A204.1 (cell line): Measurements from ENCODE around the gene PCDHGB7.
"Not testable (repeated sequence)": the region's sequence is repeated elsewhere in the genome, so short reads cannot be mapped to it uniquely, and the experiment has no call there.

Source experiments
- FAIRE-seq: peaks from 2 replicates; lab custom pipeline; 2012; peaks lifted over from hg19 to GRCh38; lab: Jason Lieb, UNC

Gene PCDHGB7

DNA sequence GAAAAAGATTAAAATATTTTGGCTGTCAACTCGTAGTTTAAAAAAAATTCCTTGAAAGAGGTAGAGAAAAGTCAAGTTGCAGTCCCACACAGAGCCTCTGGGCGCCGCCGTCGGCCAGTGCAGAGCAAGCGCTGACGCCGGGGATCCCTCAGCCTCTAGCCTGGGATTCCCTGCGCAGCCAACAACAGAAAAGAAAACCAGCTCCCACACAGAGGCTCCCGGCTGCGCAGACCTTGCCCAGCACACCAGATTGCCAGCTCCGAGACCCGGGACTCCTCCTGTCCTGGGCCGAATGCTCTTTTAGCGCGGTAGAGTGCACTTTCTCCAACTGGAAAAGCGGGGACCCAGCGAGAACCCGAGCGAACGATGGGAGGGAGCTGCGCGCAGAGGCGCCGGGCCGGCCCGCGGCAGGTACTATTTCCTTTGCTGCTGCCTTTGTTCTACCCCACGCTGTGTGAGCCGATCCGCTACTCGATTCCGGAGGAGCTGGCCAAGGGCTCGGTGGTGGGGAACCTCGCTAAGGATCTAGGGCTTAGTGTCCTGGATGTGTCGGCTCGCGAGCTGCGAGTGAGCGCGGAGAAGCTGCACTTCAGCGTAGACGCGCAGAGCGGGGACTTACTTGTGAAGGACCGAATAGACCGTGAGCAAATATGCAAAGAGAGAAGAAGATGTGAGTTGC is at the start of gene PCDHGB7:
TSS of gene PCDHGB7 (plus strand) at position 184 of the 679 bp plus-strand sequence. CDS start at position 367, 183 bp downstream.
- not testable (repeated sequence) for FAIRE-seq

DNA sequence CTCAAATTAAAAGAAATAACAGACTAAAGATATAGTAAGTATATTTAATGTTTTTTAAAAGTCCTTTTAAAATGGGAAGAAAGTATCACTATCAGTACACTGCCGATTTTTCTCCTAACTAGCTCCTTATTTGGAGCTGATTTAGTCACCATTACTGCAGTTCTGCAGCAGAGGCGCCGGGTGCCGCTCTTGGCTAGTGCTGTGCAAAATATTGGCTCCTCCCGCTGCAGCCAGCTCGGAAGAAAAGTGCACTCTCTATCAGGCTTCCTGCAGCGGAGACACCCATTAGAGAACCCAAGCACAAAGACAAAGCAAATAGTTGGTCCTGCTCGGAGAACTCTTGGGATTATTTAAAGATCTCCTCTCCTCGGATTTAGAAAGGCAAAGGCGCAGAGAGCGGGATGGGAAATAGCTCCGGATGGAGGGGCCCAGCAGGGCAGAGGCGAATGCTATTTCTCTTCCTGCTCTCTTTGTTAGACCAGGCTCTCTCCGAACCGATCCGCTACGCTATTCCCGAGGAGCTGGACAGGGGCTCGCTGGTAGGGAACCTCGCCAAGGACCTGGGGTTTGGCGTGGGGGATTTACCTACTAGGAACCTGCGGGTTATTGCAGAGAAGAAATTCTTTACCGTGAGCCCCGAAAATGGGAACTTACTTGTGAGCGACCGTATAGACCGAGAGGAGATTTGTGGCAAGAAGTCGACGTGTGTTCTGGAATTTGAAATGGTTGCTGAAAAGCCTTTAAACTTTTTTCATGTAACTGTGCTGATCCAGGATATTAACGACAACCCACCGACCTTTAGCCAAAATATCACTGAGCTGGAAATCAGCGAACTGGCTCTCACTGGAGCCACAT is 47.3 kb upstream of the PCDHGB7 start, which contains the start of gene PCDHGB3:
TSS of gene PCDHGB3 (plus strand) at position 249 of the 855 bp plus-strand sequence. CDS start at position 402, 153 bp downstream.
- FAIRE-seq: no peak

DNA sequence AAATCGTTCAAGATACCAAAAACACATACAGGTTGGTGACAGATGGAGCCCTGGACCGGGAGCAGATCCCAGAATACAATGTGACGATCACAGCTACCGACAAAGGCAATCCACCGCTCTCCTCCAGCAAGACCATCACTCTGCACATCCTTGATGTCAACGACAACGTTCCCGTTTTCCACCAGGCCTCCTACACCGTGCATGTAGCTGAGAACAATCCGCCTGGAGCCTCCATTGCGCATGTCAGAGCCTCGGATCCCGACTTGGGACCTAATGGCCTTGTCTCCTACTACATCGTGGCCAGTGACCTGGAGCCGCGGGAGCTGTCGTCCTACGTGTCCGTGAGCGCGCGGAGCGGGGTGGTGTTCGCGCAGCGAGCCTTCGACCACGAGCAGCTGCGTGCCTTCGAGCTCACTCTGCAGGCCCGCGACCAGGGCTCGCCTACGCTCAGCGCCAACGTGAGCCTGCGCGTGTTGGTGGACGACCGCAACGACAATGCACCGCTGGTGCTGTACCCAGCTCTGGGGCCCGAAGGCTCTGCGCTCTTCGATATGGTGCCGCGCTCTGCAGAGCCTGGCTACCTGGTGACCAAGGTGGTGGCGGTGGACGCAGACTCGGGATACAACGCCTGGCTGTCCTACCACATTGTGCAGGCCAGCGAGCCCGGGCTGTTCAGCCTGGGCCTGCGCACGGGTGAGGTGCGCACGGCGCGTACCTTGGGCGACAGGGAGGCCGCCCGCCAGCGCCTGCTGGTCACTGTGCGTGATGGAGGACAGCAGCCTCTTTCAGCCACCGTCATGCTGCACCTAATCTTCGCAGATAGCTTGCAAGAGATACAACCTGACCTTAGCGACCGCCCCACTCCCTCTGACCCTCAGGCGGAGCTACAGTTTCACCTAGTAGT is 45.7 kb upstream of the PCDHGB7 start:
- no peak for FAIRE-seq

DNA sequence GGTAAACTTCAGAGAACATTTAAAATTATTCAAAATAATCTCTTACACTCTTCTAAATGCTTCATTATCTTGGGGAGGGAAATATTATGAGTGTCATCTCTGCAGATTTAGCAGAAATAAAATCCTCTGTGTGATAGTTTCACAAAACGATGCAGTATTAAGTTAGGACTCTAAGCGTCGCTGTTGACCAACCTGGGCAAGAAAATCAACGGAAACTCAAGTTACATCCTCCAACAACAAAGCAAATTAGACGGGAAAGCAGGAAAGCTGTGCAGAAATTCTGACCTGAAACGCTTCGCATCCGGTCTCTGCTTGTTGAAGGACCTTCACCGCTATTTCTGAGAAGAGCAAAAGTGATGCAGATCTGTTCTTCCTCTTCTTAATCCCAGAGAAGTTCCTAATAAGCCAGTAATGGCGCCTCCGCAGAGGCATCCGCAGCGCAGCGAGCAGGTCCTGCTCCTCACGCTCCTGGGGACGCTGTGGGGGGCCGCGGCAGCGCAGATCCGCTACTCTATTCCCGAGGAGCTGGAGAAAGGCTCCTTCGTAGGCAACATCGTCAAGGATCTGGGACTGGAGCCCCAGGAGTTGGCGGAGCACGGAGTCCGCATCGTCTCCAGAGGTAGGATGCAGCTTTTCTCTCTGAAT is 43.7 kb upstream of the PCDHGB7 start, which contains the start of gene PCDHGA6:
TSS of gene PCDHGA6 (plus strand) at position 219 of the 645 bp plus-strand sequence. CDS start at position 412, 193 bp downstream.
- FAIRE-seq: no peak

DNA sequence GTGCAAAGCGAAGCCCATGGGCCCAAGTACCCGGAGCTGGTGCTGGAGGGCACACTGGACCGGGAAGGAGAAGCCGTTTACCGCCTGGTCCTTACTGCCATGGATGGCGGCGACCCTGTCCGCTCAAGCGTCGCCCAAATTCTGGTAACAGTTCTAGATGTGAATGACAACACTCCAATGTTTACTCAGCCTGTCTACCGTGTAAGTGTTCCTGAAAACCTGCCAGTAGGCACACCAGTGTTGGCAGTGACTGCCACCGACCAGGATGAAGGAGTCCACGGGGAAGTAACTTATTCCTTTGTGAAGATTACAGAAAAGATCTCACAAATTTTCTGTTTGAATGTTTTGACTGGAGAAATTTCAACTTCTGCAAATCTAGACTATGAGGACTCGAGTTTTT is 42.9 kb upstream of the PCDHGB7 start:
- no peak for FAIRE-seq

DNA sequence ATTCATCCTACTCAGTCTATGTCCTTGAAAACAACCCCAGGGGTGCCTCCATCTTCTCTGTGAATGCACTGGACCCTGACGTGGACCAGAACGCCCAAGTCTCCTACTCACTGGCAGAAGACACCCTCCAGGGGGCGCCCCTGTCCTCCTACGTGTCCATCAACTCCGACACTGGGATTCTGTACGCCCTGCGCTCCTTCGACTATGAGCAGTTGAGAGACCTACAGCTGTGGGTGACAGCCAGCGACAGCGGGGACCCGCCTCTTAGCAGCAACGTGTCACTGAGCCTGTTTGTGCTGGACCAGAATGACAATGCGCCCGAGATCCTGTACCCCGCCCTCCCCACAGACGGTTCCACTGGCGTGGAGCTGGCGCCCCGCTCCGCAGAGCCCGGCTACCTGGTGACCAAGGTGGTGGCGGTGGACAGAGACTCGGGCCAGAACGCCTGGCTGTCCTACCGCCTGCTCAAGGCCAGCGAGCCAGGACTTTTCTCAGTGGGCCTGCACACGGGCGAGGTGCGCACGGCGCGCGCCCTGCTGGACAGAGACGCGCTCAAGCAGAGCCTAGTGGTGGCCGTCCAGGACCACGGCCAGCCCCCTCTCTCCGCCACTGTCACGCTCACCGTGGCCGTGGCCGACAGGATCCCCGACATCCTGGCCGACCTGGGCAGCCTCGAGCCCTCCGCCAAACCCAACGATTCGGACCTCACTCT is 41.9 kb upstream of the PCDHGB7 start:
- not testable (repeated sequence) for FAIRE-seq

DNA sequence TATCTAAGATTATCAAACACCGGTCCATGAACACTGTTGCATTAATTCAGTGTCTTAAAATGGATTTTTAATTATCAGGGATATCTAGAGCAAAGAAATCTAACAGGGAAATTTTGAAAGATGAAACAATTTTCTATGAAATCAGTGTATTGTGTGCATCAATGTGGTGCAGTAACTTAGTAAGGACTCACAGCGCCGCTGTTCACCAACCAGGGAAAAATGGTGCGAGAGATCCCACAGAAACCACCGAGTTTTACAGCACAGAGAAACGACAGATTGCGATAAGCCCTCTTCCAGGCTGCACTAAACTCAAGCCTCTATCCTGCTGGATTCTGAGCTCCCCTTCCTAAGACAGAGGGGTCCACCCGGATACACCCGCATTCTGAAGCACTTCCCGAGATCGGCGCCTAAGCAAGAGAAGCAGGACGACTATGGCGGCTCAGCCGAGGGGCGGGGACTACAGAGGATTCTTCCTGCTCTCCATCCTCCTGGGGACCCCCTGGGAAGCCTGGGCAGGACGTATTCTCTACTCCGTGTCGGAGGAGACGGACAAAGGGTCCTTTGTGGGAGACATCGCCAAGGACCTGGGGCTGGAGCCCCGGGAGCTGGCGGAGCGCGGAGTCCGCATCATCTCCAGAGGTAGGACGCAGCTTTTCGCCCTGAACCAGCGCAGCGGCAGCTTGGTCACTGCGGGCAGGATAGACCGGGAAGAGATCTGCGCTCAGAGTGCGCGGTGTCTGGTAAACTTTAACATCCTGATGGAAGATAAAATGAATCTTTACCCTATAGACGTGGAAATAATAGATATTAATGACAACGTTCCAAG is 34.8 kb upstream of the PCDHGB7 start, which contains the start of gene PCDHGA7:
TSS of gene PCDHGA7 (plus strand) at position 274 of the 826 bp plus-strand sequence. CDS start at position 432, 158 bp downstream.
- no peak for FAIRE-seq

DNA sequence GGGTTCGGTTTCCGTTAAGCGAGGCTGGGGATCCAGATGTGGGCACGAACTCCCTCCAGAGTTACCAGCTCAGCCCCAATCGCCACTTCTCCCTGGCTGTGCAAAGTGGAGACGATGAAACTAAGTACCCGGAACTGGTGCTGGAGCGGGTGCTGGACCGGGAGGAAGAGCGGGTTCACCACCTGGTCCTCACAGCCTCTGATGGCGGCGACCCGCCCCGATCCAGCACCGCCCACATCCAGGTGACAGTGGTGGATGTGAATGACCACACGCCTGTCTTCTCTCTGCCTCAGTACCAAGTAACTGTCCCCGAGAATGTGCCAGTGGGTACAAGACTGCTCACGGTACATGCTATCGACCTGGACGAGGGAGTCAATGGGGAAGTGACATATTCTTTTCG is 34.1 kb upstream of the PCDHGB7 start:
- no peak for FAIRE-seq

DNA sequence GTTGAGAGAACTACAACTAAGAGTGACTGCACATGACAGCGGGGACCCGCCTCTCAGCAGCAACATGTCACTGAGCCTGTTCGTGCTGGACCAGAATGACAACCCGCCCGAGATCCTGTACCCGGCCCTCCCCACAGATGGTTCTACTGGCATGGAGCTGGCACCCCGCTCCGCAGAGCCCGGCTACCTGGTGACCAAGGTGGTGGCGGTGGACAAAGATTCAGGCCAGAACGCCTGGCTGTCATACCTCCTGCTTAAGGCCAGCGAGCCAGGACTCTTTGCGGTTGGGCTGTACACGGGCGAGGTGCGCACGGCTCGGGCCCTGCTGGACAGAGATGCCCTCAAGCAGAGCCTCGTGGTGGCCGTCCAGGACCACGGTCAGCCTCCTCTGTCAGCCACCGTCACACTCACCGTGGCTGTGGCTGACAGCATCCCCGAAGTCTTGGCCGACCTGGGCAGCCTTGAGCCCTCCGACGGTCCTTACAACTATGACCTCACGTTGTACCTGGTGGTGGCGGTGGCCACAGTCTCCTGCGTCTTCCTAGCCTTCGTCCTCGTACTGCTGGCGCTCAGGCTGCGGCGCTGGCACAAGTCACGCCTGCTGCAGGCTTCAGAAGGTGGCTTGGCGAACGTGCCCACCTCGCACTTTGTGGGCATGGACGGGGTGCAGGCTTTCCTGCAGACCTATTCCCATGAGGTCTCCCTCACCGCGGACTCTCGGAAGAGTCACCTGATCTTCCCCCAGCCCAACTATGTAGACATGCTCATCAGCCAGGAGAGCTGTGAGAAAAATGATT is 32.8 kb upstream of the PCDHGB7 start:
- no peak for FAIRE-seq

DNA sequence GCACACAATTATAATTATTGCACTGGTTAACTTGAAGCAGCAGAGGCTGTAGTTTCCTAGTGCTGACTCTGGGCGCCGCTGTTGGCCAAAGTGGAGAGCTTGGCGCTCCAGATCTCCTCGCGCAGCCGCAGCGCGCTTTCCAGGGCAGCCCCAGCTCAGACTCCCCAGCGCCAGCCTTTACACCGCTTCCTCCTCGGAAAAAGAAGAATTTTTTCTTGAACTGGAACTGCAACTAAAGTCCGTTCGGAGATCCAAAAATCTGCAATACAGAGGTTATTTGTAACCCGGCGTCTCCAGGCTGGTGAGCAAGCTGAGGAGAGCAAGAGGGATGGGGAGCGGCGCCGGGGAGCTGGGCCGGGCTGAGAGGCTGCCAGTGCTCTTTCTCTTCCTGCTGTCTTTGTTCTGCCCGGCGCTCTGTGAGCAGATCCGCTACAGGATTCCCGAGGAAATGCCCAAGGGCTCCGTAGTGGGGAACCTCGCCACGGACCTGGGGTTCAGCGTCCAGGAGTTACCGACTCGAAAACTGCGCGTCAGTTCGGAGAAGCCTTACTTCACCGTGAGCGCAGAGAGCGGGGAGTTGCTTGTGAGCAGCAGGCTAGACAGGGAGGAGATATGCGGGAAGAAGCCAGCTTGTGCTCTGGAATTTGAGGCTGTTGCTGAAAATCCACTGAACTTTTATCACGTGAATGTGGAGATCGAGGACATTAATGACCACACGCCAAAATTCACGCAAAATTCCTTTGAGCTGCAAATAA is 29.7 kb upstream of the PCDHGB7 start, which contains the start of gene PCDHGB4:
TSS of gene PCDHGB4 (plus strand) at position 142 of the 755 bp plus-strand sequence. CDS start at position 329, 187 bp downstream.
- not testable (repeated sequence) for FAIRE-seq

DNA sequence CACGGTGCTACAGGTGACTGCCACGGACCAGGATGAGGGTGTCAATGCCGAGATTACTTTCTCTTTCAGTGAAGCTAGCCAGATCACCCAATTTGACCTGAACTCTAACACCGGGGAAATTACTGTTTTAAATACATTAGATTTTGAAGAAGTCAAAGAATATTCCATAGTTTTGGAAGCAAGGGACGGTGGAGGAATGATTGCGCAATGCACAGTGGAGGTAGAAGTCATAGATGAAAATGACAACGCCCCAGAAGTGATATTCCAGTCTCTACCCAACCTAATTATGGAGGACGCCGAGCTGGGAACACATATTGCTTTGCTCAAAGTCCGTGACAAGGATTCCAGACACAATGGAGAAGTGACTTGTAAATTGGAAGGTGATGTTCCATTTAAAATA is 28.8 kb upstream of the PCDHGB7 start:
- FAIRE-seq: no peak

DNA sequence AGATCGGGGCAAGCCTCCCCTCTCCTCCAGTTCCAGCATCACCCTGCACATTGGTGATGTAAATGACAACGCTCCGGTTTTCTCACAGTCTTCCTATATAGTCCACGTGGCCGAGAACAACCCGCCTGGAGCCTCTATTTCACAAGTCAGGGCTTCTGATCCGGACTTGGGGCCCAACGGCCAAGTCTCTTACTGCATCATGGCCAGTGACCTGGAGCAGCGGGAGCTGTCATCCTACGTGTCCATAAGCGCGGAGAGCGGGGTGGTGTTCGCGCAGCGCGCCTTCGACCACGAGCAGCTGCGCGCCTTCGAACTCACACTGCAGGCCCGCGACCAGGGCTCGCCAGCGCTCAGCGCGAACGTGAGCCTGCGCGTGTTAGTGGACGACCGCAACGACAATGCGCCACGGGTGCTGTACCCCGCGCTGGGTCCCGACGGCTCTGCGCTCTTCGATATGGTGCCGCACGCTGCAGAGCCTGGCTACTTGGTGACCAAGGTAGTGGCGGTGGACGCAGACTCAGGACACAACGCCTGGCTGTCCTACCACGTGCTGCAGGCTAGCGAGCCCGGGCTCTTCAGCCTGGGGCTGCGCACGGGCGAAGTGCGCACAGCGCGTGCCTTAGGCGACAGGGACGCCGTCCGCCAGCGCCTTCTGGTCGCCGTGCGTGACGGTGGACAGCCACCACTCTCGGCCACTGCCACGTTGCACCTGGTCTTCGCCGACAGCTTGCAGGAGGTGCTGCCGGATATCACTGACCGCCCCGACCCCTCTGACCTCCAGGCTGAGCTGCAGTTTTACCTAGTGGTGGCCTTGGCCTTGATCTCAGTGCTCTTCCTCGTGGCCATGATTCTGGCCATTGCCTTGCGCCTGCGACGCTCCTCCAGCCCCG is 28.1 kb upstream of the PCDHGB7 start:
- no peak for FAIRE-seq

DNA sequence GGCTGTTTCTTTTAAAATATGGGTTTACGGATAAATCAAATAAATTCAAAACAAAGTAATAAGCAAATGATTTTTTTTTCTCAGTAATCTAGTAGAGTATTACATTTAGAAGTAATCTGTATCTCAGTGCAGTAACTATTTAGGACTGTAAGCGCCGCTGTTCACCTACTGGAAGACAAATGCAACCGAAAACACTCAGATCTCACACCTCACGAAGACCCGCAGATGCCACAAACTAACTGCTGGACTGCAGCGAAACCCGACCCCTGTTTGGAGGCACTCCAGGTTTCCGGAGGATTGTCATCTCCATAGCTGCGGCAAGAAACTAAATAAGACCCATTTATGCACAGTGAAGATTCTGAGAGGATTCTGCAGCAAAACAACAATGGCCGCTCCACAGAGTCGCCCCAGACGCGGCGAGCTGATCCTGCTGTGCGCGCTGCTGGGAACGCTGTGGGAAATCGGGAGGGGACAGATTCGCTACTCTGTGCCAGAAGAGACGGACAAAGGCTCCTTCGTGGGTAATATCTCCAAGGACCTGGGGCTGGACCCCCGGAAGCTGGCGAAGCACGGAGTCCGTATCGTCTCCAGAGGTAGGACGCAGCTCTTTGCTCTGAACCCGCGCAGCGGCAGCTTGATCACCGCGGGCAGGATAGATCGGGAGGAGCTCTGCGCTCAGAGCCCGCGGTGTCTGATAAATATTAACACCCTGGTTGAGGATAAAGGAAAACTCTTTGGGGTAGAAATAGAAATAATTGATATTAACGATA is 24.9 kb upstream of the PCDHGB7 start, which contains the start of gene PCDHGA8:
TSS of gene PCDHGA8 (plus strand) at position 205 of the 770 bp plus-strand sequence. CDS start at position 386, 181 bp downstream.
- FAIRE-seq: no peak

DNA sequence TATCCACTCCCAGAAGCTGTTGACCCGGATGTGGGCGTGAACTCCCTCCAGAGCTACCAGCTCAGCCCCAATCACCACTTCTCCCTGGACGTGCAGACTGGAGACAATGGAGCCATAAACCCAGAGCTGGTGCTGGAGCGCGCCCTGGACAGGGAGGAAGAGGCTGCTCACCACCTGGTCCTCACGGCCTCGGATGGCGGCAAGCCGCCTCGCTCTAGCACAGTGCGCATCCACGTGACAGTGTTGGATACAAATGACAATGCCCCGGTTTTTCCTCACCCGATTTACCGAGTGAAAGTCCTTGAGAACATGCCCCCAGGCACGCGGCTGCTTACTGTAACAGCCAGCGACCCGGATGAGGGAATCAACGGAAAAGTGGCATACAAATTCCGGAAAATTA is 24.2 kb upstream of the PCDHGB7 start:
- no peak for FAIRE-seq

DNA sequence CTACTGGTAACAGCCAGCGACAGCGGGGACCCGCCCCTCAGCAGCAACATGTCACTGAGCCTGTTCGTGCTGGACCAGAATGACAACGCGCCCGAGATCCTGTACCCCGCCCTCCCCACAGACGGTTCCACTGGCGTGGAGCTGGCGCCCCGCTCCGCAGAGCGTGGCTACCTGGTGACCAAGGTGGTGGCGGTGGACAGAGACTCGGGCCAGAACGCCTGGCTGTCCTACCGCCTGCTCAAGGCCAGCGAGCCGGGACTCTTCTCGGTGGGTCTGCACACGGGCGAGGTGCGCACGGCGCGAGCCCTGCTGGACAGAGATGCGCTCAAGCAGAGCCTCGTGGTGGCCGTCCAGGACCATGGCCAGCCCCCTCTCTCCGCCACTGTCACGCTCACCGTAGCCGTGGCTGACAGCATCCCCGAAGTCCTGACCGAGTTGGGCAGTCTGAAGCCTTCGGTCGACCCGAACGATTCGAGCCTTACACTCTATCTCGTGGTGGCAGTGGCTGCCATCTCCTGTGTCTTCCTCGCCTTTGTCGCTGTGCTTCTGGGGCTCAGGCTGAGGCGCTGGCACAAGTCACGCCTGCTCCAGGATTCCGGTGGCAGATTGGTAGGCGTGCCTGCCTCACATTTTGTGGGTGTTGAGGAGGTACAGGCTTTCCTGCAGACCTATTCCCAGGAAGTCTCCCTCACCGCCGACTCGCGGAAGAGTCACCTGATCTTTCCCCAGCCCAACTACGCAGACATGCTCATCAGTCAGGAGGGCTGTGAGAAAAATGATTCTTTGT is 22.9 kb upstream of the PCDHGB7 start:
- FAIRE-seq: not testable (repeated sequence)
